ENCODE results near the gene MANEA. TPM values are rescaled to one million over a fixed set of nuclear protein-coding genes. Genes with fewer than 3 reads are reported as not detected.
A peak's percentile ranks its signal among the peaks of the same experiment; 100 is the strongest.

MANEA gene
- total RNA-seq, 1 experiment from 2014 or later = 33.8 TPM

- peak; percentile 46 to 84 for DNase-seq (ENCODE audit: low read depth in 1 of 2, low spot score in 2 of 2)
- peak overlapping the region; percentile 56 for H3K27ac ChIP-seq
These were observed 23.8 kb downstream of the MANEA start for GRCh38 chr6:95601133-95601532.

DNA sequence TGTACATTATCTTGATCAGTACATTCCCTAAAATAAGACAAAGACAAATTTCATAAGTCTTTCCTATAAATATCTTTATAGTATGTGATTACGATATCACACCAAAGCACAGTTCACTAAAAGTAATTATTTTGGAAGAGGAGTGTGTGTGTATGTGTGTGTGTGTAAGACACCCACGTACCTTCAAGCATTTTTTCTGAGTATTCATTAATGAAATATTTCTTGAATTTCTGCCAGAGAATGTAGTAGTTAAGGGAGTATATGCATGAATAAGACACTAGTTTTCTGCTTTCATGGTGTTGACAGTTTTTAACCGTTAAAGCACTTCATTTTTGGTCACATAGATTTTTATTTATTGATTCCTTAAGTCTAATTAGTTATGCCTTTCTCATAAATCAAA lies 36.8 kb downstream of the MANEA start:
- no peaks in the 10 kb centered on the region for H3K4me1 ChIP-seq (replicated peaks)
- H3K9me3 ChIP-seq (replicated peaks) = no peaks in the 10 kb centered on the region
- no peaks in the 10 kb centered on the region for H3K36me3 ChIP-seq
- H3K4me3 ChIP-seq = no peak overlapping the region
- no peak for DNase-seq (ENCODE audit: low read depth in 1 of 2, low spot score in 2 of 2)
- no peak overlapping the region for H3K27ac ChIP-seq
- no peaks in the 10 kb centered on the region; the same call in 1 of the 2 replicates for H3K27me3 ChIP-seq (replicated peaks)

More at GRCh38 chr6:95601133-95601532, 23.8 kb downstream of the MANEA start:
- peaks cover 10% of the 10 kb centered on the region for H3K4me1 ChIP-seq (replicated peaks)
- H3K4me3 ChIP-seq = no peak overlapping the region
- H3K9me3 ChIP-seq (replicated peaks) = no peaks in the 10 kb centered on the region
- no peaks in the 10 kb centered on the region for H3K27me3 ChIP-seq (replicated peaks)
- H3K36me3 ChIP-seq = no peaks in the 10 kb centered on the region

- no peaks in the 10 kb centered on the region for H3K4me1 ChIP-seq (replicated peaks)
- no peak overlapping the region for H3K4me3 ChIP-seq
- no peak overlapping the region for H3K27ac ChIP-seq
- H3K9me3 ChIP-seq (replicated peaks) = 0 out of 2 replicates have a peak, but pooled peaks cover 2% of the 10 kb centered on the region
- H3K36me3 ChIP-seq = no peaks in the 10 kb centered on the region
- H3K27me3 ChIP-seq (replicated peaks) = no peaks in the 10 kb centered on the region
- DNase-seq (ENCODE audit: low read depth in 1 of 2, low spot score in 2 of 2) = no peak
These were observed 52.2 kb downstream of the MANEA start for GRCh38 chr6:95629551-95629950.

DNA sequence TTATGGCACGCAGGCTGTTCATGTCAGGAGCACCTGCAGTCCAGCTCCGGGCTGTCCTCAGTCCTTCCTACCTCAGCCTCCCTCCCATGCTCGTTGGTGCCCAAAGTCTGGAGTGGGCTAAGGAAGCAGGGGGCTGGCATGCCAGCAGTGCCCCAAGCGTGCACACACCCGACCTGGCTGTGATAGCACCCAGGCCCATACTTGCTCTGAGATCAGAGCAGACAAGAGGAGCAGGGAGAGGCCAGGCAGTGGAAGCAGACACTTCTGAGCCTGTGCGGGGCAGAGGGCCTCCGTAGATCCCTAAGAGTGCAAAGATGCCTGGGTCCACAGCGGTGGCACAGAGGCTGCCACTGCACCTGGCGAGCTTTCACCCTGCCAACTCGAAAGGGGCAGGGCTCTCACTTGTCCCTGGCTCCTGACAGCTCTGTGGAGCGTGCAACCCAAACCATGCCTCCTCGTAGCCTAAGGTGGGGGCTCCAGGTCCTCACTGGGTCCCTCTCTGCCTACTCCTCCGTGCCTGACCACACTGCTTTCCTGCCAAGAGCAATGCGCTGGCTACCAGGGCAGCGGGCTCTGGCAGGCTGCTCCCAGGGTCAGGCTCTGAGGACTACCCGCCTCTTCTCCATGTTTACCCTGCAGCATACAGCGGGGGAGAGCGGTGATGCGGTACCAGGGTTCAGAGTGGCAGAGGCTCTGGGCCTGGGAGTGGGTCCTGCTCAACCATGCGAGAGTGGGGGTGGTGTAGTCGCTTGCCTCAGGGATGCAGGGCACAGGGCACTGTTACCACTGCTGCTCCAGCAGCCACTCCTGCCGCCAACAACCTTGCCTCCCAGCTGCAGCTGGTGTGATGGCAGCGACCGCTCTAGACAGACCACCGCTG lies 59.5 kb downstream of the MANEA start:
- H3K4me1 ChIP-seq (replicated peaks) = no peaks in the 10 kb centered on the region
- no peaks in the 10 kb centered on the region for H3K9me3 ChIP-seq (replicated peaks)
- no peak overlapping the region for H3K27ac ChIP-seq
- DNase-seq (ENCODE audit: low read depth in 1 of 2, low spot score in 2 of 2) = no peak
- H3K27me3 ChIP-seq (replicated peaks) = no peaks in the 10 kb centered on the region
- H3K4me3 ChIP-seq = no peak overlapping the region
- no peaks in the 10 kb centered on the region for H3K36me3 ChIP-seq

- H3K9me3 ChIP-seq (replicated peaks) = no peaks in the 10 kb centered on the region
- H3K27ac ChIP-seq = no peak overlapping the region
- no peak overlapping the region for H3K4me3 ChIP-seq
- no peaks in the 10 kb centered on the region for H3K4me1 ChIP-seq (replicated peaks)
- H3K36me3 ChIP-seq = no peaks in the 10 kb centered on the region
- no peaks in the 10 kb centered on the region for H3K27me3 ChIP-seq (replicated peaks)
- no peak for DNase-seq (ENCODE audit: low read depth in 1 of 2, low spot score in 2 of 2)
These were observed 71.3 kb downstream of the MANEA start for GRCh38 chr6:95648636-95649035.

DNA sequence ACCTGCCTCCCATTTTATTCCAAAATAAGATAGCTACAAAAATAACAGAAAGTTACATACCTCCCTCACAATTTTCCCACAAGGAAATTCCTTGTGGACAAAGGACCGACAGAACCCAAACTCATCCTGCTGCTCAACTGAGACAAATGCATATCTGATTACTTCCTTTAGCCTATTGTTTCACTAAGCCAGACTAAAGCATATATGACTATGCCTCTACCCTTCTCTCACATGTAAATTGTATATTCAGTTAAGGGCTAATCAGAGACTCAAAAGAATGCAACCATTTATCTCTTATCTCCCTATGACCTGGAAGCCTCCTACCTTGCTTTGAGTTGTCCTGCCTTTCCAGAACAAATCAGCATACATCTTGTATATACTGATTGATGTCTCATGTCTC lies 72.1 kb downstream of the MANEA start:
- Histone ChIP-seq H3K36me3 (no peaks in the 10 kb centered on the region), H3K27me3 (replicated peaks) (no peaks in the 10 kb centered on the region), H3K4me3 (no peak overlapping the region), H3K4me1 (replicated peaks) (no peaks in the 10 kb centered on the region), H3K27ac (no peak overlapping the region), H3K9me3 (replicated peaks) (no peaks in the 10 kb centered on the region)
- DNase-seq (ENCODE audit: low read depth in 1 of 2, low spot score in 2 of 2) = no peak

DNA sequence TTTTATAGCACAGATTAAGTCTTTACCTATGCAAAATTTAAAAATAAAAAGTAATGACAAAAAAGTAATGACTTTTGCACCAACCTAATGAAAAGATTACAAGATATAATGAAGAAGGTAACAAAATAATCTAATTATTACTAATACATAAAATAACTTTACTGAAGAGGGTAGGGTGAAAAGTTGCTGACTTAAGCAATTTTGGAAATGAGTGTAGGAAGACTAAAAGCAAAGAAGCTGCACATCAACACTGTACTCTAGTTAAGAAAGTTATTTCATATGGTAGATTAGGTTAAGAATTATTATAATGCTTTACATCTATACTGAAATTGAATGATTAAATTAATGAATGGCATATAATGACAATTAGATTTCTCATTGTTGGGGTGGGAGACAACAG lies 76.8 kb downstream of the MANEA start:
- Histone ChIP-seq H3K9me3 (replicated peaks) (no peaks in the 10 kb centered on the region), H3K4me3 (no peak overlapping the region), H3K36me3 (no peaks in the 10 kb centered on the region), H3K27me3 (replicated peaks) (no peaks in the 10 kb centered on the region), H3K27ac (no peak overlapping the region), H3K4me1 (replicated peaks) (no peaks in the 10 kb centered on the region)
- no peak for DNase-seq (ENCODE audit: low read depth in 1 of 2, low spot score in 2 of 2)

- H3K27ac ChIP-seq = no peak overlapping the region
- H3K9me3 ChIP-seq (replicated peaks) = no peaks in the 10 kb centered on the region
- DNase-seq (ENCODE audit: low read depth in 1 of 2, low spot score in 2 of 2) = no peak
- no peak overlapping the region for H3K4me3 ChIP-seq
- no peaks in the 10 kb centered on the region for H3K4me1 ChIP-seq (replicated peaks)
- H3K27me3 ChIP-seq (replicated peaks) = no peaks in the 10 kb centered on the region
- no peaks in the 10 kb centered on the region for H3K36me3 ChIP-seq
These were observed 81.6 kb downstream of the MANEA start for GRCh38 chr6:95658886-95659285.

Data from SJSA1 (cell line).